Upper lobe of left lung (tissue), 6 donors: Measurements from ENCODE around the gene MAB21L4. TPM values are rescaled to one million over a fixed set of nuclear protein-coding genes. Genes with fewer than 3 reads are reported as not detected.

Experiments
- ATAC-seq, 2 donors: fragments of 200-7000 bp; cut with Tn5 transposase; one replicate each; pipeline ENCODE4 v1.9.1; 2022; ENCODE audit warnings: mild to moderate bottlenecking in 2 of 2, moderate library complexity in 2 of 2; ENCODE audit not compliant: low FRiP score in 2 of 2
- DNase-seq, 2 donors: peaks; one replicate each; pipeline ENCODE4 v3.0.0-alpha.2; 2019 to 2020
- H3K27ac ChIP-seq, 4 donors: fragments of 200-600 bp; sonication (generic); one replicate each; pipeline ENCODE4 v1.5.1; 2016 to 2019
- H3K27me3 ChIP-seq, 4 donors: fragments of 200-600 bp; sonication (generic); one replicate each; pipeline ENCODE4 v1.5.1; 2017 to 2019
- H3K36me3 ChIP-seq, 4 donors: fragments of 200-600 bp; sonication (generic); one replicate each; pipeline ENCODE4 v1.5.1; 2016 to 2019
- H3K4me1 ChIP-seq, 4 donors: fragments of 200-600 bp; sonication (generic); one replicate each; pipeline ENCODE4 v1.5.1; 2018 to 2019
- H3K4me3 ChIP-seq, 4 donors: fragments of 200-600 bp; sonication (generic); one replicate each; pipeline ENCODE4 v1.5.1; 2017 to 2019; ENCODE audit warnings: mild to moderate bottlenecking in 2 of 4, moderate library complexity in 1 of 4
- H3K9me3 ChIP-seq, 4 donors: fragments of 200-600 bp; sonication (generic); one replicate each; pipeline ENCODE4 v1.5.1; 2018 to 2019
- CTCF ChIP-seq, 6 experiments: fragments of 450-650 bp in 4 of 6; fragments of 200-600 bp in 2 of 6; sonication (generic) in 2 of 6; IDR thresholded peaks; one replicate each; pipeline ENCODE4 v1.5.1; 2016 to 2019; ENCODE audit warnings: antibody characterized with exemption in 6 of 6
- EP300 ChIP-seq, 4 donors: sonication (generic); formaldehyde crosslinking; IDR thresholded peaks; one replicate each; pipeline ENCODE4 v1.5.1; 2017; ENCODE audit warnings: antibody characterized with exemption in 4 of 4, control low read depth in 2 of 4
- POLR2A ChIP-seq, 4 donors: fragments of 450-650 bp; IDR thresholded peaks; one replicate each; pipeline ENCODE4 v1.5.1; 2016 to 2017; ENCODE audit warnings: antibody characterized with exemption in 4 of 4, mild to moderate bottlenecking in 2 of 4
- POLR2AphosphoS5 ChIP-seq, 2 donors: sonication (generic); formaldehyde crosslinking; IDR thresholded peaks; one replicate each; pipeline ENCODE4 v1.5.1; 2017; ENCODE audit warnings: antibody characterized with exemption in 2 of 2
- WGBS, 2 donors: methylation state at CpG; one replicate each; pipeline ENCODE4 v1.1.5; 2017 to 2018; 5-methylcytosine and 5-hydroxymethylcytosine counted together
- total RNA-seq, 6 donors: library from RNA; depleted of rRNA in 4 of 6; stranded (reverse); fragments of >200 nt in 4 of 6; gene quantifications; one replicate each; pipeline versions ENCODE4 v1.1.0 to v1.2.1, GENCODE V29; 2016 to 2021
- donor health status: DM: no; HTN: no; CAD: no; lungs with moderate emphysema.
- donor health status: DM: no; HTN: yes; CAD: no; lungs with severe emphysema.

Gene MAB21L4
- total RNA-seq, 6 donors from 2014 or later: 11.5 to 117 (median 29.0) TPM

GRCh38 chr2:240887631-240888030, 8.3 kb downstream of the MAB21L4 start:
- DNase-seq: peak in 1 of 2 donors; percentile 24
- Histone ChIP-seq H3K9me3 (no peaks in the 10 kb centered on the region), H3K27ac (no peak overlapping the region), H3K4me3 (no peak overlapping the region), H3K36me3 (no peaks in the 10 kb centered on the region), H3K27me3 (no peaks in the 10 kb centered on the region), H3K4me1 (no peaks in the 10 kb centered on the region)
- TF ChIP-seq CTCF (IDR thresholded peaks at IDR 0.05): no peak
- no peak for TF ChIP-seq POLR2A (IDR thresholded peaks at IDR 0.05)
- TF ChIP-seq EP300 (IDR thresholded peaks at IDR 0.05): no peak
- TF ChIP-seq POLR2AphosphoS5 (IDR thresholded peaks at IDR 0.05): no peak
- 72 to 94% methylated on average over 2 to 4 of the region's 4 CpGs for WGBS, 2 donors
- ATAC-seq: no peak

GRCh38 chr2:240886678-240887609, 9.0 kb downstream of the MAB21L4 start:
- Histone ChIP-seq H3K27me3 (no peaks in the 10 kb centered on the region), H3K4me3 (no peak overlapping the region), H3K36me3 (no peaks in the 10 kb centered on the region), H3K4me1 (no peaks in the 10 kb centered on the region), H3K27ac (no peak overlapping the region), H3K9me3 (no peaks in the 10 kb centered on the region)
- DNase-seq (peak in 1 of 2 donors; percentile 62), ATAC-seq (no peak)
- 82 to 85% methylated on average over 5 to 17 of the region's 18 CpGs for WGBS, 2 donors
- TF ChIP-seq CTCF (IDR thresholded peaks at IDR 0.05): no peak
- no peak for TF ChIP-seq POLR2A (IDR thresholded peaks at IDR 0.05)
- TF ChIP-seq POLR2AphosphoS5 (IDR thresholded peaks at IDR 0.05): no peak

- DNase-seq (no peak), ATAC-seq (no peak)
- Histone ChIP-seq H3K9me3 (no peaks in the 10 kb centered on the region), H3K4me3 (no peak overlapping the region), H3K27me3 (no peaks in the 10 kb centered on the region), H3K4me1 (no peaks in the 10 kb centered on the region), H3K27ac (no peak overlapping the region), H3K36me3 (no peaks in the 10 kb centered on the region)
- 49 to 77% methylated on average over 3 to 5 of the region's 5 CpGs for WGBS, 2 donors
- no peak for TF ChIP-seq EP300 (IDR thresholded peaks at IDR 0.05)
- no peak for TF ChIP-seq POLR2AphosphoS5 (IDR thresholded peaks at IDR 0.05)
- no peak for TF ChIP-seq CTCF (IDR thresholded peaks at IDR 0.05)
- TF ChIP-seq POLR2A (IDR thresholded peaks at IDR 0.05): no peak
Observed at GRCh38 chr2:240886023-240886565, 9.9 kb downstream of the MAB21L4 start.

- Histone ChIP-seq H3K4me1 (no peaks in the 10 kb centered on the region), H3K36me3 (no peaks in the 10 kb centered on the region), H3K4me3 (no peak overlapping the region), H3K27ac (no peak overlapping the region), H3K27me3 (no peaks in the 10 kb centered on the region), H3K9me3 (no peaks in the 10 kb centered on the region)
- ATAC-seq: no peak
- WGBS, 2 donors: 33 to 41% methylated on average over 1 of the region's 1 CpG
- TF ChIP-seq POLR2A (IDR thresholded peaks at IDR 0.05) (no peak), POLR2AphosphoS5 (IDR thresholded peaks at IDR 0.05) (no peak), EP300 (IDR thresholded peaks at IDR 0.05) (no peak), CTCF (IDR thresholded peaks at IDR 0.05) (no peak)
- DNase-seq: no peak
Observed at GRCh38 chr2:240885566-240885965, 10.4 kb downstream of the MAB21L4 start.
